Measurements from ENCODE around the gene COLEC11.
"Not testable (repeated sequence)": the region's sequence is repeated elsewhere in the genome, so short reads cannot be mapped to it uniquely, and the experiment has no call there.

The COLEC11 gene

DNA sequence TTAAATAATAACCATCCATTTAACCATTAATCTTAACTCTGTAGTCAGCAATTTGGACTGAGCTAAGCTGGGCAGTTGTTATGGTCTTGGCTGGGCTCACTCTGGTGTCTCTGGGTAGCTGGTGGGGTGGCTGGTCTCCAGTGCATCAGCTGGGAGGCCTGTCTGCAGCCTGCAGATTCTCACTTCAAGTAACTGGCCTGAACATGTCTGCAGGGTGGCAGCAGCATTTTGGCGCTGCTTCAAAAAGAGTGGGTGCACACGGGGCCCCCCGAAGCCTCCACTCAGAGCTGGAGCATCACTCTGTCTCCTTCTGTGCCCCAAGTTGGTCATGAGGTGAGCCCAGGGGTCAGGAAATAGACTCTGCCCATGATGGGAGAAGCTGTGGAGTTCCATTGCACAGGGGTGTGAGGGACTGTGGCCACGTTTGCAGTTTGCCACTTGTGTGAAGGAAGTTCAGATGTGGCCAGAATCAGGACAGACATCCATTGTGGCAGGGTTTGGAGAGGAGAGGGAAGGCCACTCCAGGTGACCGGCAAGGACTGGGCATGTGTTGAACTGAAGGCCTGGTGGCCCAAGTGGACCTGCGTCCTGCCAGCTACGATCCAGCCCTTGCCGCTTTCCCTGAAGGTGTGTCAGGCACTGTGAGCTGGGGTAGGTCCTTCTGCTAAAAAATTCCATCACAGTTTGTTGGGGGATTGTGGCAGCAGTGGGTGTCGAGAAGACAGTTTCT, 58.1 kb downstream of the COLEC11 start:
- H3K27ac Mint-ChIP-seq = no peak overlapping the region

DNA sequence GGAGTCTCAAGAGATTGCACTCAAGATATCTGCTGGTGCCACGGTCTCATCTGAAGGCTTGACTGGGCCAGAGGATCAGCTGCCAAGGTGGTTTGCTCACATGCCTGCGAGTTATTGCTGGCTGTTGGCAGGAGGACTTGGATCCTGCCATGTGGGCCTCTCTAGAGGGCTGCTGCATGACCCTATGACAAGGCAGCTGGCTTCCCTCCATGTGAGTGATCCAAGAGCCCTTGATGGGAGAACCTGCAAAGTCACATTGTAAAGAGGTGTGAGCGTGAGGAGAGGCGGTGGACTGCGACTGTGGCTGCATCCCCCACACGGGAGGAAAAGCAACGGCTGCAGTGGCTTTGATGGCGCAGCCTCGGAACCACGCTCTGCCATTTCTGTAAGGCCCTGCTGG, 59.1 kb downstream of the COLEC11 start:
- Mint-ChIP-seq H3K9me3 (no peaks in the 10 kb centered on the region), H3K4me1 (ENCODE audit: low read depth) (peaks cover 17% of the 10 kb centered on the region), H3K4me3 (no peak overlapping the region), H3K36me3 (ENCODE audit: low read depth) (no peaks in the 10 kb centered on the region), H3K27me3 (no peaks in the 10 kb centered on the region), H3K27ac (no peak overlapping the region)
- no peak for DNase-seq

More for the DNA sequence above, 58.1 kb downstream of the COLEC11 start:
- Mint-ChIP-seq H3K4me3 (no peak overlapping the region), H3K27me3 (no peaks in the 10 kb centered on the region), H3K4me1 (ENCODE audit: low read depth) (peaks cover 17% of the 10 kb centered on the region), H3K36me3 (ENCODE audit: low read depth) (no peaks in the 10 kb centered on the region), H3K9me3 (no peaks in the 10 kb centered on the region)
- no peak for DNase-seq

DNA sequence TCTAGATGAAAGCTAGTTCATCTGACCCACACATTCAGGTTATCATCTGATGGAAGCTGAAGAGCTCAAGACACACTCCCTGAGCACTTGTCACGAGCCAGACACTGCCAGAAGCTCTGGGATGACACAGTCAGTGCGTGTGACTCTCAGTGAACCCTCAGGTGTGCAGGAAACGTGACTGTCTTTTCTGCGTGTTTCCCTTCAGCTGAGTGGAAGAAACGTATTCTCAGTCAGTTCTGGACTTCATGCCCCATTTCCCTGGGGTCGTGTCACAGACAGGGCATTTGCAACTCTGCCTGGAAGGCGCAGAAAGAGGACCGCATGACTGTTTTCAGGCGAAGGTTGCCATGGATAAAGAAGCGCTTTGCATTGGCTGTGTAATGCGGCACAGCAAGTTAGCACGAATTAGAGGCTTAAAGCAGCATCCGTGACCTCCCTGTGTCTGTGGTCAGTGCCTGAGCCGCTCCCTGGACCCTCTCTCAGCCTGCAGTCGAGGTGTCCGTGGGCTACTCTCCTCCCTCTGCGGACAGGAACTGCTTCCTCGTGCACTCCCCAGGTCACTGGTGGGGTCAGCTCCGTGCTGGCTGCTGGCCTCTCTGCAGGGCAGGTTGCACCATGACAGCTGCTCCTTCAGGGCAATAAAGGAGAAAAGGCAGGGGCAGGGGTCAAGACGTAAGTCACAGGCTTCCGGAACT, 59.8 kb downstream of the COLEC11 start:
- Mint-ChIP-seq H3K27me3 (no peaks in the 10 kb centered on the region), H3K4me3 (no peak overlapping the region), H3K4me1 (ENCODE audit: low read depth) (peaks cover 20% of the 10 kb centered on the region), H3K9me3 (no peaks in the 10 kb centered on the region), H3K36me3 (ENCODE audit: low read depth) (no peaks in the 10 kb centered on the region), H3K27ac (no peak overlapping the region)
- DNase-seq = no peak

DNA sequence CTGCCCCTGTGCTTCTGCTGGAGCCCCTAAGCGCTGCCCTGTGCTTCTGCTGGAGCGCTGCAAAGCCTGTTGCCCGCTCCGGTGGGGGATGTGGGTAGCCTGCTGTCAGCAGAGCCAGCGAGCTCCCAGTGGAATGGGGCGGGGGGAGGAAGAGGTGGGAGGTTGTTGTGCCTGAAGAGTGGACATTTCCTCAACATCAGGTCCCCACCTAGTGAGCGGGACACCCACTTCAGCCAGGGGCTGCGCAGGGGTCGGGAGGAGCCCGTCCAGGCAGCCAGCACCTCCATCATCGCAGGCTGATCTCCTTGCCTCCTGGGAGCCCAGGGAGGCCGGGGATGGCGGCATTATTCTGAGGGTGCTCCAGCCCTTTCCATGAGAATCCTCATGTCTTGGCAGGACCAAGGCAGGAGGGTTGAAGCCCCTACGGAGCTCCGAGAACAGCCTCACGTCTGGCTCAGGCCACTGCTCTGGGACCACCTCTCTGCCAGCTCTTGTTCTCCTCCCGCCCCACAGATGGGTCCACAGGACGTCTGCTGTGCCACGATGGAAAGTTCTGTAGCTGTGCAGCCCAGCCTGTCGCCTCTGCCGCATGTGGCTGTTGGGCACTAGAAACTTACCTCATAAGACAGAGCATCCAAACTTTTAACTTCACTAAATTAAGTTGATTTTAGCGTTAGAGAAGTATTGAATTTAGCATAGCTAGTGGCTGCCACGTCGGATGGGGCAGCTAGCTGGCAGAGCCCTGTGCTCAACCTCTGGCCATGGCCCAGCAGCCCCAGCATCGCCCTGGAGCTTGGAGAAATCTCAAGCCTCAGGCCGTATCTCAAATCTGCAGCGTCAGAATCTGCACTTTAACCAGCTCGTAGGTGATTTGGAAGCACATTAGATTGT, 61.2 kb downstream of the COLEC11 start:
- no peak for DNase-seq
- Mint-ChIP-seq H3K27me3 (no peaks in the 10 kb centered on the region), H3K36me3 (ENCODE audit: low read depth) (no peaks in the 10 kb centered on the region)

DNA sequence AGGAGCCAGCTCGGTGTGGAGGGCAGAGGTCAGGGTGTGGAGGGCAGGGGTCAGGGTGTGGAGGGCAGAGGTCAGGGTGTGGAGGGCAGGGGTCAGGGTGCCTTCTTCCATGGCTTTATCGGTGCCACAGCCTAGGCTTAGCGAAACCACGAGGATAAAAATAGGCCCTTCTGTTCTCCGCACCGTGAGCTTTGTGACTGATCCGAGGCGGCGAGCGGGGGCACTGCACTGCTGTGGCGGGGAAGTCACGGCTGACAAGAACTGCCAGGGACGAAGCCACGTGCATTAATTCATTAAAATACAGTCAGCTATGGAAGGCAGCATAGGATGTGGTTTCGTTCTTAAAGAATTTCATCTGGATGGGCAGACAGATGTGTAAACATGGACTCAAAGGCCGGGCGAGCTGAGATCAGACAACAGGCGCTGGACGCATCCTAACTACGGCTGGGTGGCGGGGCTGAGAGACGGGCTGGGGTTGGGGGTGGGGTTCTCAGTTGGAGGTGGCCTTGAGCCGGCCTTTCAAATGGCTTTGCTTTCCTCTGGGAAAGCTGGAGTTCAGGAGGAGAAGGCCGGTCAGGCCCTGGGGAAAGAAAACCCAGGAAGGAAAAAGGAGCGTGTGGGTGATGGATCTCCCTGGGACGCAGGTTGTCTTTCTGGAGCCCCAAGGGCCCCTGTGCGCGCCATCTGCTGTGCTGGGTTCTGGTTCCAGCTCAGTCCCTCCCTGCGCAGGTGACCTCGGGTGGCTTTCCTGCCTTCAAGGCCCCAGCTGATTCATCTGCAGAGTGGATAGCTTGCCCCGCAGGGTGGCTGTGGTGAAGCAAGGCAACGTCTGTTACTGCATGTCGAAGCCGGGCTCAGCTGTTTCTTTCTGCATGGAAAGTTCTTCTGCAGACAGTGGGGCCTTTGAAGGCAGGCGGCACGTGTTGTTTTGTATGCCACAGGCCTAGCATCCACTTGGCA, 62.1 kb downstream of the COLEC11 start:
- Mint-ChIP-seq H3K4me1 (ENCODE audit: low read depth) (peaks cover 16% of the 10 kb centered on the region), H3K4me3 (no peak overlapping the region), H3K27me3 (no peaks in the 10 kb centered on the region), H3K9me3 (no peaks in the 10 kb centered on the region), H3K36me3 (ENCODE audit: low read depth) (no peaks in the 10 kb centered on the region), H3K27ac (no peak overlapping the region)
- DNase-seq = no peak

More for the DNA sequence above, 61.2 kb downstream of the COLEC11 start:
- Mint-ChIP-seq H3K4me1 (ENCODE audit: low read depth) (peaks cover 24% of the 10 kb centered on the region), H3K9me3 (no peaks in the 10 kb centered on the region), H3K27ac (no peak overlapping the region), H3K4me3 (no peak overlapping the region)

DNA sequence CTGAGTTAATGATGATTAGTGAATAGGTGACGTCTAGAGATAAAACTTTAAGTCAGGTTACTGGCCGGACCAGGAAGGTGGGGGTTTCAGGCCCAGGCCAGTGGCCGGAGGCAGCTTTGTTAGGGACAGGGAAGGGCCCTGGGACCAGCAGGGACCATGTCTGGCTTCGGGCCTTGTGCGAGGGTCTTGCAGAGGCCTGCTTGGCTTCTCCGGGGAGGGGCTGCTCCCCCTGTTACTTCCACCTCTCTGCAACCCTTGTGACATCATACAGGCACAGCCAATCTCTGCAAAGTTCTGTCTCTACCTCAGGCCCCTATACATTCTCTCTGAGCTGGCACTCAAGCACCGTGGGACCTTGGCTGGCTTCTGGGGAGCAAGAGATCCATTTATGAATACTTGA, 63.0 kb downstream of the COLEC11 start, which contains the start of gene ALLC:
Gene ALLC (plus strand): TSS at position 320 of the 400 bp plus-strand sequence. CDS start 12,958 bp downstream, outside the sequence.
- Mint-ChIP-seq H3K27me3 (no peaks in the 10 kb centered on the region), H3K9me3 (no peaks in the 10 kb centered on the region), H3K4me3 (no peak within 1 kb of the TSS), H3K27ac (no peak within 1 kb of the TSS), H3K36me3 (ENCODE audit: low read depth) (no peaks in the 10 kb centered on the region), H3K4me1 (ENCODE audit: low read depth) (peaks cover 13% of the 10 kb centered on the region)
- DNase-seq = no peak

DNA sequence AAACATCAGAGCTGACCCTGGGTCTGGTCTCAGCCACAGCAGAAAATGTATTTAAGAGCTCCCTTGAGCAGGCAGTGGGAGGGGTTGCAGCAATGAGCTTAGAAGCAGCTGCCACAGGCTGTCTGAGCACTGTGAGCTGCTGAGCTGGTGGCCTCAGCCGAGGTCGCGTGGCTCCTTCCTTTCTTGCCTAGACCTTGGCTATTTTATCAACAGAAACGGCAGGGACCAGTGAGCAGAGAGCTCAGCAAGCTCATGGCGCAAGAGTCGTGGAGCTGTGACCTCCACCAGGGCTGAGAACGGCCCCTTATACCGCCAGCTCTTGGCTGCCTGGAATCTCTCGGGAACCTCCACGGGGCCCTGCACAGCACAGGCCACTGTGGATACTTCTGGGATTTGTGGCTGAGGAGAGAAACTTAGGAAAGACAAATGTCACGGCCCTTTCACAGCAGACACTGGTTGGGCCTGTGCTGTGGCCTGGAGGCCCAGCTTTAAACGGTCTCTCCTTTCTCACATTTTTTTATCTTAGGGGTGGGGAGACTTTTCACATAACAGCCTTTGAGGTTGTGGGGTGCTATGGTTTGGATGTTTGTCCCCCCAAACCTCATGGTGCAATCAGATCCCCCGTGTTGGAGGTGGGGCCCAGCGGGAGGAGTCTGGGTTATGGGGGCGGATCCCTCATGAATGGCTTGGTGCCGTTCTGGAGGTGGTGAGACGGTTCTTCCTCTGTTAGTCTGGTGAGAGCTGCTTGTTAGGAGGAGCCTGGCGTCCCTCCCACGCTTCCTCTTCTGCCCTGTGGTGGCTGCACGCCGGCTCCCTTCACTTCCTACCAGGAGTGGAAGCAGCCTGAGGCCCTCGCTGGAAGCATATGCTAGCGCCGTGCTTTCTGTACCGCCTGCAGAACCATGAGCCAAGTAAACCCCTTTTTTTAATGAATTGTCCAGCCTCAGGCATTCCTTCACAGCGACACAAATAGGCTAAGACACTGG, 64.8 kb downstream of the COLEC11 start:
- Mint-ChIP-seq H3K27ac (no peak overlapping the region), H3K9me3 (no peaks in the 10 kb centered on the region), H3K27me3 (no peaks in the 10 kb centered on the region), H3K4me1 (ENCODE audit: low read depth) (peaks cover 13% of the 10 kb centered on the region), H3K4me3 (no peak overlapping the region), H3K36me3 (ENCODE audit: low read depth) (no peaks in the 10 kb centered on the region)
- DNase-seq = no peak

DNA sequence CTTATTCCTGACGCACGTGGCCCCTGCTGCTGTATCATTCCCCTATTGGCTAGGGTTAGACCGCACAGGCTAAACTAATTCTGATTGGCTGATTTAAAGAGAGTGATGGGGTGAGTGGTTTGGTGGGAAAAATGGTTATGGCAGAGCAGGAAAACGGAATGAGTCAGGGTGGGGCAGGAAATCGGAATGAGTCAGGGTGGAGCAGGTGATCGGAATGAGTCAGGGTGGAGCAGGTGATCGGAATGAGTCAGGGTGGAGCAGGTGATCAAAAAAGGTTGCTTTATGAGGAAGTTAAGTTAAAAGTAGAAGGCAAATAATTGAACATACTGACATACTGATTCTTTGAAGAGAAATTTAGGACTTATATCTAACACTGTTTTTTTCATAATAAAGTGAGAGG, 65.7 kb downstream of the COLEC11 start:
- H3K27ac Mint-ChIP-seq; H3K36me3 Mint-ChIP-seq (ENCODE audit: low read depth); H3K9me3 Mint-ChIP-seq; DNase-seq; H3K27me3 Mint-ChIP-seq; H3K4me3 Mint-ChIP-seq: not testable (repeated sequence)
- peaks cover 13% of the 10 kb centered on the region for H3K4me1 Mint-ChIP-seq (ENCODE audit: low read depth)

DNA sequence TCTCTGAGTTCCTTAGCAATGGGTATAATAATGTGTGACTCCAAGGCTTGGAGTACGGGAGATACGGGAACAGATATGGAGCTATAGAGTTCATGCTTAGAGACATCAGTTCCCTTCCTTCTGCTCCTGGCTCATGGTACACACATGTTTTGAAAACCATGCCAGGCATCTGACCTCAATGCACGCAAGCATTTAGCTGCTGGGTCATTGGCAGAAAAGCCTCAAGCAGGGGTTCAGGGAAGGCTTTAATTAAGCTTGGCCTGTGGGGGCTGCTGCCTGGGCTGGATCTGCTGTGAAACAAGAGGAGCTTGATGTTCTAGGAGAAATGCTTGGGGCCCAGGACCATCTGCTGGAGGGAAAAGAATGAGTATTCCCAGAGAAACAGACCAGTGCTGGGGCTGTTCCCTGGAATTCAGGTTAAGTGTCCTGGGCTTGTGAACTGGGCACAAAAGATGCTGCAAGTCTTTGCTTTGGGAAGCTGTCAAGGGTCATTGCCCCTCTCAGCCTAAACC, 66.3 kb downstream of the COLEC11 start:
- peaks cover 13% of the 10 kb centered on the region for H3K4me1 Mint-ChIP-seq (ENCODE audit: low read depth)
- DNase-seq = no peak
- no peaks in the 10 kb centered on the region for H3K27me3 Mint-ChIP-seq
- no peak overlapping the region for H3K27ac Mint-ChIP-seq
- no peak overlapping the region for H3K4me3 Mint-ChIP-seq
- H3K9me3 Mint-ChIP-seq = no peaks in the 10 kb centered on the region
- no peaks in the 10 kb centered on the region for H3K36me3 Mint-ChIP-seq (ENCODE audit: low read depth)

DNA sequence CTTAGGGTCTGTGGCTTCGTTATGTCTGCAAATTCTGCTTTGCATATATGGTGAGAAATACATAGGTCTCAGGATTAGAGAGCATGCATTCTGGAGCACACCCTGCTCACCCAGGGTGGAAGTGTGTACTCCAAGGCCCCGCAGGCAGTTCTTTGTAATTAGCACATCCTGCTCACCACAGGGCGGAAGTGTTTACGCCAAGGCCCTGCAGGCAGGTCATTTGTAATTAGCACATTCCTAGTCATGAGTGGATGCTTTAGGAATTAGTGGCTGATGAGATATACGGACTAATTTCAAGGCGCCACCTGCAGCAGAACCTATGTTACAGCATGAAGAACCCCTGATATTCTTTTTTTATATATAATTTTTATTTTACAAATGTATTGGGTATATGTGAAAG, 67.3 kb downstream of the COLEC11 start:
- H3K27me3 Mint-ChIP-seq = no peaks in the 10 kb centered on the region
- DNase-seq = peak; percentile 17
- H3K9me3 Mint-ChIP-seq = no peaks in the 10 kb centered on the region
- H3K4me3 Mint-ChIP-seq = no peak overlapping the region
- H3K4me1 Mint-ChIP-seq (ENCODE audit: low read depth) = peaks cover 13% of the 10 kb centered on the region
- no peaks in the 10 kb centered on the region for H3K36me3 Mint-ChIP-seq (ENCODE audit: low read depth)
- no peak overlapping the region for H3K27ac Mint-ChIP-seq

DNA sequence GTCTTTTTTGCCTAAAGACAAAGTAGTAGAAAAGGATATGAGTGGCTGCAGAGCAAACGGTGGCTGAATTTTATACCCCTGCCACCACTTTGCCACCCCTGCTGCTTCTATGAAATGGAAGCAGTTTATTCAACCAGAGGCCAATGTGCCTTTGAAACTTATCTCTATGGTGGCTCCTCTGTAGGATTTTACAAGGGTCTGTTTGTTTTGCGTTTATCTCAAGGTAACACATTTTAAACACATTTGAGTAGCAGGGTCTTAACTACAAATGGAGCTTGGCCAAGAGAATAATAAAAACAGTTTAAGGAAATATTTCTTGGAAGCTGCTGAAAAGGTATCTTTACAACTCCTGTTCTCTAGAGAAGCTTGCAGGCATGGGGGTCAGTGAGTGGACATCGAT, 69.2 kb downstream of the COLEC11 start:
- Mint-ChIP-seq H3K9me3 (no peaks in the 10 kb centered on the region), H3K27ac (no peak overlapping the region), H3K27me3 (no peaks in the 10 kb centered on the region), H3K4me1 (ENCODE audit: low read depth) (peaks cover 13% of the 10 kb centered on the region), H3K4me3 (no peak overlapping the region), H3K36me3 (ENCODE audit: low read depth) (no peaks in the 10 kb centered on the region)
- no peak for DNase-seq

DNA sequence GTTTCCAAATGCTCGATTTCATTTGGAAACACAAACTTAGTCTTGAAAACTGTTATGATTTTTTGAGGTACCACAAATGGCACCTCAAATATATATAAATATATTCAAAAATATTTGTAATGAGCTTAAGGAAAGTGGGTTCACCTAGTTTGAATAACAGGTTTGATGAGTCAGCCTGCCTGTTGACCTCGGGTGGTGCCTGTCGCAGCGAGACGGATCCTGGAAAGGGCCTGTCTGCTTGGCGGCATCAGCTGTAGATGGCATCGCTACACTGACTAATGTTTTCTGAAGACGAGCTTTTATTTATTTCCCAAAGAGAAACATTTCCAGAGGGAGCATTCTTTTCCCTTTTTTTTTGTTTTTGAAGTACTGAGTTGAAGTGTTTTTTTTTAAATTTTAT, 70.0 kb downstream of the COLEC11 start:
- Mint-ChIP-seq H3K36me3 (ENCODE audit: low read depth) (no peaks in the 10 kb centered on the region), H3K4me3 (no peak overlapping the region), H3K27me3 (no peaks in the 10 kb centered on the region), H3K27ac (no peak overlapping the region), H3K9me3 (no peaks in the 10 kb centered on the region), H3K4me1 (ENCODE audit: low read depth) (peaks cover 8% of the 10 kb centered on the region)
- DNase-seq = no peak

Data from activated T-cell treated with anti-CD3 and anti-CD28 coated beads, Interleukin-2, amount 50 U/mL, for 24 hours (primary cell).